CD4-positive, alpha-beta T cell treated with Interleukin-12 subunit alpha and Interleukin-12 subunit beta, for 1 hour (primary cell): ENCODE results near the gene CCDC116.
"Not testable (repeated sequence)": the region's sequence is repeated elsewhere in the genome, so short reads cannot be mapped to it uniquely, and the experiment has no call there.

Experiments used
- DNase-seq: peaks from one replicate; pipeline ENCODE4 v3.0.0-alpha.2; 2020

Gene CCDC116

DNA sequence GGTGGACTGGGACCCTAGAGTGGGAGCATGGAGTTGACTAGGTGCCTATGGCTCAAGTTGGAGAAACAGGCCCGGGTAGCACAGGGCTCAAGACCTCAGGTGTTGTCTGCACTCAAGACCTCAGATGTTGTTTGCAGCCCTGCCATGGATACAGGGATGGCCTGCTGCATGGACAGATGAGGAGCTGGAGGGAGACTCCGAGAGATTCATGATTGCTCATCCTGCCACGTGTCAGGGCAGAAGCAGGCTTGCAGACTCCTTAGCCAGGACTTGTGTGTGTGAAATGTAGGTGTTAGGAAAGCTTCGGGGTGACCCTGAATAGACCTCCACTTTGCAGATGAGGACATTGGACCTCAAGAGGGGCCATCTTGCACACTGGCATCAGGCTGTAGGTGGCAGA, 921 bp downstream of the CCDC116 start:
- no peak for DNase-seq

DNA sequence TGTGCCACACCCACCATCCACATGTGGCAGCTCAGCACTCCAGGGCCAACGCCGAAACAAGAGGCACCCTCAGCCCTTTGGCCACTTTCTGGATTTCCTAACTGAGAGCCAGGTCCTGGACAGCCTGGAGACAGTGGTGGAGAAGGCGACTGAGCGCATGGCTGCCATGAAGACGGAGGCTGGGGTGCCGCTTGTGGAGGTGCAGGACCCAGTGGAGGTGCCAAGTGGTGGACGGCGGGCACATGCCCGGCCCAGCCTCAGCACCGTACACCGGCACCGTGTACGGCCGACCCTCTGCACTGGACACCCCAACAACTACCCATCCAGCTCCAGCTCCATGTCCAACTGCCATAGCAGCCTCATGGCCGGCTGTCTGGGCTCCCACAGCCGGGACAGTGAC, 1.5 kb downstream of the CCDC116 start:
- DNase-seq, result no peak

DNA sequence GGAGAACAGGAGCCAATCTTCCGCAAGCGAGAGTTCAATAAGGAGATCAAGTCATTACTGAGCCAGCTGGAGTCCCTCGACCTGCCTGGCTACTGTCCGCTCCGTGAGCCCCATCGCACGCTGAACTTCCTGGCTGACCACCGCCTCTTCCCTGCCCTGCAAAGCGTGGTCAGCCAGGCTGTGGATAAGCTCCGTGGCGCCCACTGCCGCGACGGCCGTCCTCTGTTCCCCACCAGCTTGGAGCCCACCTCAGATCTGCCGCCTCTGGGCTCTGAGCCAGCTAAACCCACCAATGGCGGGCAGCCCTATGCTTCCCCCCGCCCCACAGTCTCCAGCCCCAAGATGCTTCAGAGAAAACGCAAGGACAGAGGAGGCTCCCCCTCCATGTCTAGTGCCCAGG, 2.3 kb downstream of the CCDC116 start:
- no peak for DNase-seq

DNA sequence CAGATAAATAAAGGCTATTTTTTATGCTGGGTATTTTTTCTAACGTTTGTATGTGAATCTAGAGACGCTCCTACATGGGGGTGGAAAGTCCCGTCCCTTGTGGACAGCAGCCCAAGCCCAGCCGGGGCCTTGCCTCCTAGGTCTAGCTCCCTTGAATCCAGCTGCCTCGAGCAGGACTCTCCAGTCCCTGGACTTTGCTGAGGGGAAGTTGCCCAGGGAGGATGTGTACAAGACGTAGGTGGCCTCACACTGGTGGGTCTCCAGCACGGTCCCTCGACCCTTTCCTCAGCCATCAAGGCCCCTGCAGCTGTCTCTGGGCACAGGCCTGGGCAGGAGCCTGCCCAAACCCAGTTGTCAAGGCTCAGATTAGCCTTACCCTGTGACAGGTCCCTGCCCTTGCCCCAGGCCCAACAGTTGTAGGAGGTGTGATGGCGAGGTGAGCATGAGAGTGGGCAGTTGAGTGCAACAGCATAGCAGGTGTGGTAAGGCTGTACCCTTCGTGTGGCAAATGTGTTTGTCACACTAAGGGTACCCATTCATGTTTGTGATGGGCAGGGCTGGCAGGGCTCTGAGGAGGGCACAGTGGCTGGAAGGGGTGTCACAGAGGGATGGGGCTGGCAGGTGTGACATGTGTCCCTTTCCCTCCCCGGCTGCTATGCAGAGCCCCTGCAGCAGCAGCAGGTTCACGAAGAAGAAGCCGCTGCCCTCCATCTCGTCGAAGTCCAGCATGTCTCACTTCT, 3.4 kb downstream of the CCDC116 start:
- DNase-seq, result no peak

DNA sequence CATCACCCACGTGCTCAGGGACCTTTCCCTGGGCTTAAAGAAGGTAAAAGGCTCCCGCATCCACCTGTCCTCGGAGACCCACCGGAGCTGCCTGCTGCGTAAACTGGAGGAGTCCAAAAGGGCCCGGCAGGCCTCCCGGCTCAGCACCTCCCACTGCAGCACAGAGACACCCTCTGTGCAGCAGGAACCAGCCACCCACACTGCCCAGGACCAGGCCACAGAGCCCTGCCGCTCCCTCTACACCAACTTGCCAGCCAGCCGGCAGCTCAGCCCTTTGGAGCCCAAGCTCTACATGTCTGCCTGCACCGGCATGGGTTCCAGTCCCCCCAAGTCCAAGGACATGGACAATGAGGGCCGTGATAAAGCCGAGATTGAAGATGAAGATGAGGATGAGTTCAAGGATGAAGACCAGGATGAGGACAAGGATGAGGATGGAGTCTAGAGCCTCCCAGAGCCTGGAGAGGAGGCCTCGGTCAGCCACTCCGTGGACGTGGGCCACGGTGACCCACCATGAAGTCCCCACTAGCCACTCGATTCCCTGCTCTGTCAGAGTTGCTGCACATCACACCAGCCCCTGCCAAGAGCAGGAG, 4.2 kb downstream of the CCDC116 start:
- no peak for DNase-seq

DNA sequence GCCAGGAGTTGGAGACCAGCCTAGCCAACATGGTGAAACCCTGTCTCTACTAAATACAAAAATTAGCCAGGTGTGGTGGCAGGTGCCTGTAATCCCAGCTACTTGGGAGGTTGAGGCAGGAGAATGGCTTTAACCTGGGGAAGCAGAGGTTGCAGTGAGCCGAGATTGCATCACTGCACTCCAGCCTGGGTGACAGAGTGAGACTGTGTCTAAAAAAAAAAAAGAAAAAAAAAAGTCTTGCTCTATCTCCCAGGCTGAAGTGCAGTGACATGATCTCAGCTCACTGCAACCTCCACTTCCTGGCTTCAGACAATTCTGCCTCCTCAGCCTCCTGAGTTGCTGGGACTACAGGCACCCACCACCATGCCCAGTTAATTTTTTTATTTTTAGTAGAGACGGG, 4.9 kb downstream of the CCDC116 start:
- not testable (repeated sequence) for DNase-seq

DNA sequence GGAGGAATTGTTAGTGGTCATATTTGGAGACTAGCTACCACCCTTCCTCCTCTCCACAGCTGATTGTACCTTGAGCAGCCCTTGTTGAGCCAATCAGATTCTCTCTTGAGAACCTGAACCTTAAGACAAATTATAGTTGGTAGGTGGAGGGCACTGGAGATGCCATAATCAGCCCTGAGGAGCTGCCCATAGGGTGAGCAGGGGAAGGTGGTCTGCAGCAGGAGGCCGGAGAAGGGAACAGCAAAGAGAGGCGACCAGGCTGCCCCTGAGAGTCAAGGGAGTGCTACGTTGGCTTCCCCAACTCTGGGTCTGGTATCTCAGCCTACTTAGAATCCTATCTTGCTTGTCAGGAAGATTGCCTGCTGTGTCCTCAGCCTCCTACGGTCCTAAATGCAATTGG, 6.8 kb downstream of the CCDC116 start:
- no peak for DNase-seq

DNA sequence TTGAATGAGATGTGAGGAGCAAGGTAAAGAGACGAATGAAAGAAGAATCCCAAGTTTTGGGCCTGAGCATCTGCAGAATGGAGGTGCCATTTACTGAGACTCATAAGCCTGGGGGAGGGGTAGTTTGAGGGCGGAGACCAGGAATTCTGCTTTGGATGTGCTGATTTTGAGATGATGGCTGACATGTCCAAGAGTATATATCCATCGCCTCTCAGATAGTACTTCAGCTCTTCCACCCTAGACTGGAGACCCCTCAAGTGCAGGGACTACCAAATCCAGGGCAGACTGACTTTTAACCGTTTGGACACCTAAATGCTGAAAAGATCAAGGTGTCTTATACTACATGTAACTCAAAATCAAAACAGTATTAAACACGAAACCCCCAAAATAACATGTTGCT, 8.2 kb downstream of the CCDC116 start:
- no peak for DNase-seq

DNA sequence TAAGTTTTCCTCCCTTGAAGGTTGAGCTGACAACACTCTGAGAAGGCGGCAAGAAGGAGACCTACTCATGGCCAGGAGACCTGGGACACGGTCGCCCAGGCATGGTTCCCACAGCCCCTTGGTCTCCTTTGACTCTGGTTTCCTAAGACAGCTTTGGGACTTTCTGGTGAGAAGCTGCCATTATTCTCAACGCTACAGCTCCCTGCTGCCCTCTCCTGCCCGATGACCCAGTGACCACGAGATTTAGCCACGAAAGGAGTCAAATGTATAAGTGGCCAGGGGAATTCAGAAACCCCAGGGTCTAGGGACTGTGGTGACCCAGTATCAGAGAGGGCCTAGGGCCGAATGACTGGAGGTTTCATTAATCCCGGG, 8.8 kb downstream of the CCDC116 start:
- no peak for DNase-seq

DNA sequence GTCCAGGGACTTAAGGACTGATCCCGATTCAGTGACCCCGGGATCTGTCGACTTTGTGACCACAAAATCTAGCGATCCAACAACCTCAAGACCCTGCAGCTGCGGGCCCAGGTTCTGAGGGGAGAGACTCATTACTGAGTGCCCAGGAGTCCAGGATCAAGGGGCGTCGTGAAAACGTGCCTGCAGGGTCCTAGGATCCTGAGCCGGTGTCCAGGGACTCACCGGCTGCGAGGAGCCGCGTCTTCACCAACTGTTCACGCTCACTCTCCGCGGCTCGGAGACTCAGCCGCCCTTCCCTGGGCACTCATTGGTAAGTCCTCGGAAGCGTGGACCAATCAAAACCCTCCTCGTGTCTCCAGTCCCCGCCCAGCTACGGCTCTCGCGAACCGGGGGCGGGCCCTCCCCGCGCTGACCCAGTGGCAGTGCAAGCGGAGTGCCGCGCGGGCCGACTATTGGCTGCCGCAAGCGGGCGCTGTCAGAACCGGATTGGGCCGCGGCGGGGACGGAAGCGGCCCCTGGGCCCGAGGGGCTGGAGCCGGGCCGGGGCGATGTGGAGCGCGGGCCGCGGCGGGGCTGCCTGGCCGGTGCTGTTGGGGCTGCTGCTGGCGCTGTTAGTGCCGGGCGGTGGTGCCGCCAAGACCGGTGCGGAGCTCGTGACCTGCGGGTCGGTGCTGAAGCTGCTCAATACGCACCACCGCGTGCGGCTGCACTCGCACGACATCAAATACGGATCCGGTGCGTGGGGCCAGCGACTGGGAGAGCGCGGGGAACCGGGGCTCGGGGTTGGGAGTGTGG, 9.4 kb downstream of the CCDC116 start, which contains the start of gene SDF2L1:
TSS of gene SDF2L1 (plus strand) at position 514 of the 795 bp plus-strand sequence. CDS start at position 549, 35 bp downstream.
- DNase-seq, result peak; percentile 99

DNA sequence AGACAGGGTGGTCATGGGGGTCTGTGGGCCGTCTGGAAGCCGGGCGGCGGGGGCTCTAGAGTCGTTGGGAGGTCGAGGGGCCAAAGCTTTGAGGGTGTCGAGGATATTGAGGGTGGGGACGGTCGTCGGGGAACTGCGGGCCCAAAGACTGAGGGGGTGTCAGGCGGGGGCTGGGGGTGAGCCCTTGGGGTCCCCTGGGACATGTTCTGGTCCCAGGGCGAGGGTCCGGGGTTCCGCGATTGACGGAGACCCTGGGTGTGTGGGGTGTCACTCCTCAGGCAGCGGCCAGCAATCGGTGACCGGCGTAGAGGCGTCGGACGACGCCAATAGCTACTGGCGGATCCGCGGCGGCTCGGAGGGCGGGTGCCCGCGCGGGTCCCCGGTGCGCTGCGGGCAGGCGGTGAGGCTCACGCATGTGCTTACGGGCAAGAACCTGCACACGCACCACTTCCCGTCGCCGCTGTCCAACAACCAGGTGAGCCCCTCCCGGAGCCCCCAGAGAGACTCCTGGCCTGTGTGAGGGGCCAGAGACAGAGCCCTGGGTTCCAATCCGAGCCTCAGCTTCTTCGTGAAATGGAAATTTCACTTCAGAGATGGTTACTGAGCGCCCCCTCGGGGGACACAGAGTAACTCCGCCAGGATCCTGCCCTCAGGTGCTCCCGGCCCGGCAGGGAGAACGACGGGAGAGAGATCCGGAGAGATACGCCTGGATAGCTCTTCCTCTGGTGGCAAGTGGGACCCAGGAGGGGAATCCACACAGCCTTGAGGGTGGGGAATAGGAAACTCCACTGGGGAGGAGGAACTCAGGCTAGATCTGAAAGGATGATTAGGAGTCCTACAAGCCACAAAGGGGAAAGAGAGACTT, 10.3 kb downstream of the CCDC116 start:
- peak; percentile 64 for DNase-seq

DNA sequence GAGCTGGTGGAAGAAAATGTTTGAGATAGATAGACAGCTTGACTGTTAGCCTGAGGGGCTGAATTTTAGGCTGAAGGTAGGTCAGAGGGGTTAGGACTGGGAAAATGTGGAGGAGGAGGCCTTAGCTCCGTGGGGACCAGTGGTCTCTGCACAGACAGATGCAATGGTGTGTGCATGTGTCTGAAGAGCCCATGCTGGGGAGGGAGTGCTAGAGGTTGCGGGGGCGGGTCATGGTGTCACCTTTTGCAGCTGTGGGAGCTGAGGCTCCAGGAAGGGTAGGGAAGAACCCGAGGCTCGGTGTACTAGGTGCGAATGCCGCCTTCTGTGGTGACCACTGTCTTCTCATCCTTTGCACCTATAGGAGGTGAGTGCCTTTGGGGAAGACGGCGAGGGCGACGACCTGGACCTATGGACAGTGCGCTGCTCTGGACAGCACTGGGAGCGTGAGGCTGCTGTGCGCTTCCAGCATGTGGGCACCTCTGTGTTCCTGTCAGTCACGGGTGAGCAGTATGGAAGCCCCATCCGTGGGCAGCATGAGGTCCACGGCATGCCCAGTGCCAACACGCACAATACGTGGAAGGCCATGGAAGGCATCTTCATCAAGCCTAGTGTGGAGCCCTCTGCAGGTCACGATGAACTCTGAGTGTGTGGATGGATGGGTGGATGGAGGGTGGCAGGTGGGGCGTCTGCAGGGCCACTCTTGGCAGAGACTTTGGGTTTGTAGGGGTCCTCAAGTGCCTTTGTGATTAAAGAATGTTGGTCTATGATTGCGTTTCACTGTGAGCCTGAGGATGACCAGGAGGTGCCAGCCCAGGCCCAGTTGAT, 11.2 kb downstream of the CCDC116 start:
- no peak for DNase-seq

DNA sequence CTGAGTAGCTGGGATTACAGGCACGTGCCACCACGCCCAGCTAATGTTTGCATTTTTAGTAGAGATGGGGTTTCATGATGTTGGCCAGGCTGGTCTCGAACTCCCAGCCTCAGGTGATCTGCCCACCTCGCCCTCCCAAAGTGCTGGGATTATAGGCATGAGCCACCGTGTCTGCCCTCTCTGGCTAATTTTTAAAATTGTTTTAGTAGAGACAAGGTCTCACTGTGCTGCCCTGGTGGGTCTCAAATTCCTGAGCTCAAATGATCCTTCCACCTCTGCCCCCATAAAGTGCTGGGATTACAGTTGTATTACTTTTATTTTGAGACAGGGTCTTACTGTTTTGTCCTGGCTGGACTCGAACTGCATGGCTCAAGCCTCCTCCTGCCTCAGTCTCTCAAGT, 13.0 kb downstream of the CCDC116 start:
- DNase-seq, result not testable (repeated sequence)

DNA sequence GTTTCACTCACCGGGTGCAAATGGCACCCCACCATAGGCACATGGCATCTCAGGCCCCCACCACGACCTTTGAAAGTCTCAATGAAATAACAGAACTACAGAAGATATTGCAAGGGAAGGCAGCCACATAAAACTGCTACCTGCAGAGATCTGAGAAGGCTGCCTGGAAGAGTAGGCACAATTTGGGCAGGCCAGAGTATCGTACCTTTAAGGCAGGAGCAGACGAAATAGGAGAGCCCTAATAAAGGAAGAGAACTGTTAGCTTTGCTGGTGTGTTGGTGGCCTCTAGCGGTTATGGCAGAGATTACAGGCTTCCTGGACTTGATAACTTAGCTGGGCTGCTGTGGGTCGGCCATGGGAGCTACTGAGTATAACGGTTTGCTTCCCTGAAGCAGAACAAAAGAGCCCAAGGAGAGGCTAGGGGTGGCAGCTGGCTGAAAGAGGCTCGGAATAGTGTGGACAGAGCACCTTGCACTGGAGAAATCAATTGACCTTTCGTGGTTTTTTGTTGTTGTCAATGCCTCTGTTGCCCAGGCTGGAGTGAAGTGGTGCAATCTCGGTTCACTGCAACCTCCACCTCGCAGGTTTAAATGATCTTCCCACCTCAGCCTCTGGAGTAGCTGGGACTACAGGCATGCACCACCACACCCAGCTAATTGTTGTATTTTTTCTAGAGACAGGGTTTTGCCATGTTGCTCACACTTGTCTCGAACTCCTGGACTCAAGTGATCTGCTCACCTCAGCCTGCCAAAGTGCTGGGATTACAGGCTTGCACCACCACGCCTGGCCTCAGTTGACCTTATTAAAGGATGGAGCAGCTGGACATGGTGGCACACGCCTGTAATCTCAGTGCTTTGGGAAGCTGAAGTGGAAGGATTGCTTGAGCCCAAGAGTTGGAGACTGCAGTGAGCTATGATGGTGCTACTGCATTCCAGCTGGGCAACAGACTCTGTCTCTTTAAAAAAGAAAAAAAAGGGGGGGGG, 14.3 kb downstream of the CCDC116 start:
- DNase-seq, result peak; percentile 87

DNA sequence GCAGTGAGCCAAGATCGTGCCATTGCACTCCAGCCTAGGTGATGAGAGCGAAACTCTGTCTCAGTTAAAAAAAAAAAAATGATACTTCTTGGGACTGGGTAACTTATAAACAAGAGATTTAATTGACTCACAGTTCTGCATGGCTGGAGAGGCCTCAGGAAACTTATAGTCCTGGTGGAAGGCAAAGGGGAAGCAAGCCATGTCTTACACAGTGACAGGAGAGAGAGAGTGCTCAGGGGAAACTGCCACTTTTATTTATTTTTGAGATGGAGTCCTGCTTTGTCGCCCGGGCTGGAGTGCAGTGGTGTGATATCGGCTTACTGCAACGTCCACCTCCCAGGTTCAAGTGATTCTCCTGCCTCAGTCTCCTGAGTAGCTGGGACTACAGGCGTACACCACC, 17.7 kb downstream of the CCDC116 start:
- no peak for DNase-seq

DNA sequence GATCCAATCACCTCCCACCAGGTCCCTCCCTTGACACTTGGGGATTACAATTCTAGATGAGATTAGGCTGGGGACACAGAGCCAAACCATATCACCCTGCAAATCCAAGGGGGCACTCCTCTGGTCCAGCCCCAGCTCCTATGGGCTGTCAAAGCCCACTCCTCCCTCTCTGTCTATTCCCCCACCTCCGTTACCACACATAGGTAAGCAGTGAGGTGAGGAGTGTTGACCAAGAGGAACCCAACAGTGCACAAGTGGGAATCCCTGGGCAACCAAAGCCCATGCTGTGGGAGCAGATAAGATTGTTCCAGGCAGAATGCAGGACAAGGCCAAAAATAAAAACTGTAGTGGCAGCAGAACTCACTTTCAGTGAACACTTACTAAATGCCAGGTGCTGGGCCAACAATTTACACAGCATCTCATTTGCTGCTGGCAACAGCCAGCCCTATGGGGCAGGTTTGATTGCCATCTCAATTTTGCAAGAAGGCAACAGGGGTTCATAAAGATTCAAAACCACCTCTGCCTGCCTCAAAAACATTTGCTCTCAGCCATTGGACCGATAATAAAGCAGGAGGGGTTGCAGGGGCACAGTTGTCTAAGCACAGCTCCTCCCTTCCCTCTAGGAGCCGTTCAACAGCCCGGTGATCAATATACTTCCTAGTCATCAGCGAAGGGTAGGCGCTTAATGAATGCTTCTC, 18.4 kb downstream of the CCDC116 start:
- DNase-seq, result no peak

DNA sequence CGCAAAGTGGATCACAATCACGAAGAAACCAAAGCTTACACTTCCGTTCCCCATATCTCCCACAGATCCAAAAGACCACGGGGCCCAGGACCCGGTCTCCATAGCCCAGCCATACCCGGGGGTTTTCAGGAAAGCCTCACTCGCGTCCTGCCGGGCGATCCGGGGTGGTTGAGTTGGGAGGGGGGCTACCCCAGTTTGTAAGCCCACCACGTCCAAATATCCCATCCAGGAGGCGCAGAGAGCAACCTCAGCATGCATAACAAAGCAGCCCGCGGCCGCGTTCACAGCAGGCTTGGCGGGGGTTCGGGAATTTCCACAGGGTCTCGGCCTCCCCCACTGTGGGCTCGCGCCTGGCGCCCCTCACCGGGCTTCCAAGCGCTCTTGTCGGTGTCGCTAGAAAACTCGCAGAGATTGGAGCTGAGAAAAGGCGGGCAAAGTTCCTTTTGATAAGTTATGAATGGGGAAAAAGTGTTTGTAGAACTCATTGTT, 19.0 kb downstream of the CCDC116 start:
- DNase-seq, result no peak

DNA sequence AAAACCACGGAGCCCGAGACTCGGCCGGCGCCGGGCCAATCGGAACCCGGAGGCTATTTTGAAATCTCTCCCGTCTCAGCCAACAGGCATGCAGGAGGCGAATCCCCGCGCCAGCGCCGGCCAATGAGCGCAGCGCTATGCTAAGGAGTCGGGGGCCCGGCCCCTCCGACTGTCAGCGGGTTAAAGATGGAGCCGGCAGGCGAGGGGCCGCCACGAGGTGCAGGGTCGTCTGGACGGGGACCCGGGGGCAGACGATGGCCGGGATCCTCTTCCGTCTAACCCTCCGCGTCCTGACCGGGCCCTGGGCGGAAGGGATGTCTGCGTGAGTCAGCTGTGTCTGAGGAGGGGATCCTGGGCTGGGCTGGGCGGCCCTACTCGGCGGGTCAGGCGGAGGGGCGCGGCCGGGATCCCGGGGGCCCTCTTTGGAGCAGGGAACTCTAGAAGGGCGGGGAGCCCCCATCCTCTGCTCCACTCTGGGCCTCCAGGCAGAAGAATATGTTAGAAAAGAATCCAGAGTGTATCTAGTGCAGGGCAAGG, 19.5 kb downstream of the CCDC116 start:
- peak; percentile 80 for DNase-seq
